LNCAP (cell line): ENCODE measurements around the gene TTLL5.

ENCODE experiments used
- TF ChIP-seq, protein P1 (sequence below): fragments of 450-650 bp; IDR thresholded peaks from 2 replicates; pipeline ENCODE4 v1.5.1; 2017; ENCODE audit warnings: mild to moderate bottlenecking

Gene TTLL5

DNA sequence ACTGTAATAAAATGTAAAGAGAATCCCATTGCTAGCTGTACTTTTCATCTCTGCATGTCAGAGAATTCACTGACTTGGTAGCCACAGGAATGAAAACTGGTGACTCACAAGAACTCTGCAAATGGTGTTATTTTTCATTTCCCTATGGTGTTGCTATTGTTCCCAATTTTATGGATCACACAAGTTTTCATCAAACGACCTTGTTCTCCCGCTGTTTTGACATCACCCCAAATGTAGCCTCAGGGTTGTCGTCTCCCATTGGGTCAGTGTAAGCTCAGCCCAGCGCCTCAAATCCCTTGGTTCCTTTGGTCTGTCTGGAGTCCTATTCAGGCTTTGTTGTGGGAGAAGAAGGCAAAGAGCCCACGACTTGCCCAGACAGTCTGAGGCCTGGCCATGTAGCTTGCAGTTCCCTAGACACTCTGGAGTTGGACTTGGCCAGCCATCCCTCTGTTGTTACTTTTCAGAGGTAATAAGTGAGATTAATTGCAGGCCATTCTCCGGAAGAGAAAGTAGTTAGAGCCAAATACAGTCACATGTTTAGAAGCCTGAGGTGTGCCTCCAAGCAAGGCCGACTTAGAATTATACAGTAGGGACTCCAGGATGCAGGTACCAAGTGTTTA lies 161.6 kb downstream of the TTLL5 start:
- TF ChIP-seq, protein P1, sequence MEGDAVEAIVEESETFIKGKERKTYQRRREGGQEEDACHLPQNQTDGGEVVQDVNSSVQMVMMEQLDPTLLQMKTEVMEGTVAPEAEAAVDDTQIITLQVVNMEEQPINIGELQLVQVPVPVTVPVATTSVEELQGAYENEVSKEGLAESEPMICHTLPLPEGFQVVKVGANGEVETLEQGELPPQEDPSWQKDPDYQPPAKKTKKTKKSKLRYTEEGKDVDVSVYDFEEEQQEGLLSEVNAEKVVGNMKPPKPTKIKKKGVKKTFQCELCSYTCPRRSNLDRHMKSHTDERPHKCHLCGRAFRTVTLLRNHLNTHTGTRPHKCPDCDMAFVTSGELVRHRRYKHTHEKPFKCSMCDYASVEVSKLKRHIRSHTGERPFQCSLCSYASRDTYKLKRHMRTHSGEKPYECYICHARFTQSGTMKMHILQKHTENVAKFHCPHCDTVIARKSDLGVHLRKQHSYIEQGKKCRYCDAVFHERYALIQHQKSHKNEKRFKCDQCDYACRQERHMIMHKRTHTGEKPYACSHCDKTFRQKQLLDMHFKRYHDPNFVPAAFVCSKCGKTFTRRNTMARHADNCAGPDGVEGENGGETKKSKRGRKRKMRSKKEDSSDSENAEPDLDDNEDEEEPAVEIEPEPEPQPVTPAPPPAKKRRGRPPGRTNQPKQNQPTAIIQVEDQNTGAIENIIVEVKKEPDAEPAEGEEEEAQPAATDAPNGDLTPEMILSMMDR: no peak

- TF ChIP-seq, protein P1: no peak
Observed at GRCh38 chr14:75823334-75823733, 162.3 kb downstream of the TTLL5 start.

DNA sequence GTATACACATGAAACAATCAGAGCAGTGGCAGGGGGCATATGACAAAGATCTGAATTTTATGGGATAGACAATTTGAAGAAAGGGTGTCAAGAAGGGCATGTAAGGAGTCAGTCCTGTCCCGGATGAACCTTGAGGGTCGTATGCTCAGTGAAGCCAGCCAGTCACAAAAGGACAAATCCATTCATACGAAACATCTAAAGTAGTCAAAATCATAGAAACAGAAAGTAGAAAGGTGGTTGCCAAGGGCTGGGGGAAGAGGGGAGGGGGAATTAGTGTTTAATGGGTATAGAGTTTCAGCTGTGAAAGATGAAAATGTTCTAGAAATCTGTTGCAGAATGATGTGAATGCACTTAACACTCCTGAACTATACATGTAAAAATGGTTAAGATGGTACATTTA lies 163.3 kb downstream of the TTLL5 start:
- TF ChIP-seq, protein P1: no peak

- TF ChIP-seq, protein P1: no peak
Observed at GRCh38 chr14:75825147-75825592, 164.1 kb downstream of the TTLL5 start.

DNA sequence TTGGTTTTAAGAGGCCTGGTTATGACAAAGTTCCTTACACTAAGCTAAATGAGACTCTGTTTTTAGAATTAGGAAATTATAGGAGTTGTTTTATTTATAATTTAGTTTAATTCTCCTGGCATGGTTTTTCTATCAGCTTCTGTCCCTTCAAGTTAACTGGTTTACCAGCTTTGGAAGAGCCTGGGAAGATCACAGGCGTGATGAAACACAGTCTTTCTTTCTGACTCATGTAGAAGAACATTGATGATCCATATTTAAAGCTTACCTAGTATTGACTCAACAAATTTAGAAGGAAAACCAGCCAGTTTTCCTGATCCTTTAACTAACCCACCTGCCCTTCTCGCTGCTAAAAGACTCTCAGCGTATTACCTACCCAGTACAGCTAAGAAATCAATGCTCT lies 165.6 kb downstream of the TTLL5 start:
- TF ChIP-seq, protein P1: no peak

GRCh38 chr14:75827331-75827730 lies 166.3 kb downstream of the TTLL5 start:
- TF ChIP-seq, protein P1: no peak

DNA sequence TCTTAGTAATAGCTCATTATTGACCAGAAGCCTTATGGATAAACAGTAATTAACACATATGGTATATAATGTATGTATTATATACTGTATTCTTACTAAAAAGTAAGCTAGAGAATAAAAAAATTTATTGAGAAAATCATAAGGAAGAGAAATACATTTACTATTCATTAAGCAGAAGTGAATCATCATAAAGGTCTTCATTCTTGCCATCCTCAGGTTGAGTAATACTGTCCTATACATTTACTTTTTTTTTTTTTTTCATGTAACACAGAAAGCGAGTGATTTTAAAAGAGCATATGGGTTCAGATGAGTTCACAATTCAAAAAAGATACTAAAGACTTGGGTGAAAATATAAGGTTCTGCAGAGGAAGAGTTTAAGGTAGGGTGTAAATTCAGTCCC lies 168.3 kb downstream of the TTLL5 start:
- TF ChIP-seq, protein P1: no peak

DNA sequence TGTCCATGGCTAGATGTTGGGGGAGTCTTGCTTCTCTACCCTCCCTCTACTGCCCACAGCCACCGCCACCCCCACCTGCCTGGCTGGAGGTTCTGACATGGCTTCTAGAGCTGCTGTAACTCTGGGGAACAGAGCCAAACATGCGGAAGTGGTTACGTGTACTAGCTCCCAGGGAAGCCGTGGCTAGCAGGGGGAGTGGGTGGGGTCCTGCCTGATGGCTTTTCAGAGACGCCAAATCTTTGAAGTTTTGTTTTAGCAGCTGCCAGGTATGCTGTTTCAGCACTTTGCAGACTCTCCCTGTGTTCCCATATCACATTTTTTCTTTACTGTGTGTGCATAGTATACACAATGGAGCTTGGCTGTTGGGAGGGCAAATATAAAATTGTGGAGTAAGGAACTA lies 170.4 kb downstream of the TTLL5 start:
- TF ChIP-seq, protein P1: no peak
